Cardiac fibroblast (primary cell): ENCODE results near the gene LRRC8C.

Experiments used
- DNase-seq, 2 donors: peaks; one replicate each; pipeline versions ENCODE4 v3.0.0 to v3.0.0-alpha.2; 2010; ENCODE audit warnings: low read depth in 2 of 2
- H3K4me3 ChIP-seq, 2 donors: replicated peaks in 1 of 2; 1 replicate in 1 of 2; 2 replicates in 1 of 2; pipeline ENCODE4 v1.5.1; 2011; ENCODE audit warnings: low read depth in 2 of 2, low read length in 2 of 2, mild to moderate bottlenecking in 2 of 2, moderate library complexity in 1 of 2
- TF ChIP-seq, protein P1 (sequence below): IDR thresholded peaks from one replicate; pipeline ENCODE4 v1.5.1; 2011; ENCODE audit warnings: low read depth, mild to moderate bottlenecking, low read length, inconsistent platforms

The LRRC8C gene

GRCh38 chr1:89762779-89763648, 130.1 kb downstream of the LRRC8C start:
- peak; percentile 86 to 91 for DNase-seq
- peak overlapping the region; percentile 42 to 60 for H3K4me3 ChIP-seq
- TF ChIP-seq, protein P1, sequence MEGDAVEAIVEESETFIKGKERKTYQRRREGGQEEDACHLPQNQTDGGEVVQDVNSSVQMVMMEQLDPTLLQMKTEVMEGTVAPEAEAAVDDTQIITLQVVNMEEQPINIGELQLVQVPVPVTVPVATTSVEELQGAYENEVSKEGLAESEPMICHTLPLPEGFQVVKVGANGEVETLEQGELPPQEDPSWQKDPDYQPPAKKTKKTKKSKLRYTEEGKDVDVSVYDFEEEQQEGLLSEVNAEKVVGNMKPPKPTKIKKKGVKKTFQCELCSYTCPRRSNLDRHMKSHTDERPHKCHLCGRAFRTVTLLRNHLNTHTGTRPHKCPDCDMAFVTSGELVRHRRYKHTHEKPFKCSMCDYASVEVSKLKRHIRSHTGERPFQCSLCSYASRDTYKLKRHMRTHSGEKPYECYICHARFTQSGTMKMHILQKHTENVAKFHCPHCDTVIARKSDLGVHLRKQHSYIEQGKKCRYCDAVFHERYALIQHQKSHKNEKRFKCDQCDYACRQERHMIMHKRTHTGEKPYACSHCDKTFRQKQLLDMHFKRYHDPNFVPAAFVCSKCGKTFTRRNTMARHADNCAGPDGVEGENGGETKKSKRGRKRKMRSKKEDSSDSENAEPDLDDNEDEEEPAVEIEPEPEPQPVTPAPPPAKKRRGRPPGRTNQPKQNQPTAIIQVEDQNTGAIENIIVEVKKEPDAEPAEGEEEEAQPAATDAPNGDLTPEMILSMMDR: peak; percentile 99

GRCh38 chr1:89763649-89763986, 130.7 kb downstream of the LRRC8C start:
- no peak for DNase-seq
- TF ChIP-seq, protein P1: no peak
- peak overlapping the region; percentile 42 to 60 for H3K4me3 ChIP-seq

DNA sequence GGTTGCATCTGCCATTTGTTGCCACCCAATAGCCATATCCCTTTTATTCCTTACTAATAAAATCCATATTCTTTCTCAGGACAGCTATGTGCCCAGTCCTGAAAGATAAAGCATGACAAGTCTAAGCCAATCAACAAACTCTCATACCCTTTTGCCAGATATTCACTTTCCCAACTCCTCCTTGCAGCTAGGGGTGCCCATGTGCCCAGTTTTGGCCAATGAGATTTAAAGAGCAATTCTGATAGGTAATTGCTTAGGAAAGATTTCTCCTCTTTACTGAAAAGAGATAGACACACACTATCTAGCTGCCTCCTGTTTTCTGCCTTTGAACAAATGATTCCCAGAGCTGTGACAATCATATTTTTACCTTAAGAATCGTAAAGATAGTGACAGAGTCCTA, 132.9 kb downstream of the LRRC8C start:
- no peak overlapping the region for H3K4me3 ChIP-seq
- TF ChIP-seq, protein P1: no peak
- no peak for DNase-seq

DNA sequence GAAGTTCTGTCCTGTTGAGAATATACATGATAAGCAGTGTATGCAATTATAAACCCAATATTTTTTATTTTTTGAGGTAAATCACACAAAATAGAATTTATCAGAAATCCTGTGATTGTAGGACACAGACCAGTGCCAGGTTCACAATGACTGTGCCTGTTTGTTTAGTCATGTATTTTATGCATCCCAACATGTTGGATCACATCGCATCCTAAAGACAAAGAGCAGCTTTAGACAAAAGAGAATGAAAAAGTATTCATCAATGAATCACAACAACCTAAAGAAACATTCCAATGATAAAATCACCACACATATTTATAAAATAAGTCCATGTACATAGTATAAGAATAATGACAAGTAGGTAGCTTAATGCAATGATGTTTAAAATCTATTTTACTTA, 134.7 kb downstream of the LRRC8C start:
- TF ChIP-seq, protein P1: no peak
- no peak overlapping the region for H3K4me3 ChIP-seq
- DNase-seq: no peak
